GM18867 (cell line): Measurements from ENCODE around the gene STXBP1.

Experiments used
- ATAC-seq: cut with Tn5 transposase; IDR thresholded peaks from one replicate; pipeline ENCODE4 v1.9.1; 2021; ENCODE audit warnings: mild to moderate bottlenecking, moderate library complexity; ENCODE audit not compliant: unreplicated experiment

STXBP1 gene

DNA sequence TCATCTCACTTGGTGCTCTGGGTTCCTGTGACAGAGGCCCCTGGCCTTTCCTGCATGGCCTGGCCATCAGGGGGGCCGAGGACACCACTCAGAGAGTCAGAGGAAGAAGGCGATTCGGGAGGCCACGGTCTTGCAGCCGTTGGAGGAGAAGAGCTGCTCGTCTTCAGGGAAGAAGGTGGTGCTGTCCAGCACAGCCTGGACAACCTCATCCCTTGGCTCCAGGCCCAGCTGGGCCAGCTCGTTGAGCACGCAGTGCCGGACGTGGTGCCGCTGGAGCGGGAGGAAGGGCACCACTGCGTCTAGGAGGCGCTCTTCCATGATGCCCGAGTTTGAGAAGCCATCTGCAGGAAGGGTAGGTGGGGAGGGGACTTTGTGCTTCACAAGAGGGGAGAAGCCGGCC lies 119.9 kb downstream of the STXBP1 start:
- no peak for ATAC-seq

DNA sequence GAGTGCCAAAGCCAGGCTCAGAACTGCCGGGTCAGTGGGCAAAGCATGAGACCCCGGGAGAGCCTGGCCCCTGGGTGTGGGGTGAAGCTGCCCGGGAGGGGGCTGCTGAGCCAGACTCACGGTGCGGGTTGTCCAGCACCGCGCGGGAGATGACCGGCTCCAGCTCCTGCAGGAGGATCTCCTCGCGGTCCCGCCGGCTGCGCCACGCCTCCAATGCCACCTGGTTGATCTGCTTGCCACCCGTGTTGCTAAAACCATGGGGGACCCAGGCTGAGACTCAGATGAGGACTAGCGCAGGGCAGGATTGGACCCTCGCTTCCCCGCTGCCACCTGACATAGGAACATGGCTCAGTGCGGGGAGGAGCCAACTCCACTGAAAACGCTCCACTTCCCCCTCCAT lies 120.4 kb downstream of the STXBP1 start:
- no peak for ATAC-seq

DNA sequence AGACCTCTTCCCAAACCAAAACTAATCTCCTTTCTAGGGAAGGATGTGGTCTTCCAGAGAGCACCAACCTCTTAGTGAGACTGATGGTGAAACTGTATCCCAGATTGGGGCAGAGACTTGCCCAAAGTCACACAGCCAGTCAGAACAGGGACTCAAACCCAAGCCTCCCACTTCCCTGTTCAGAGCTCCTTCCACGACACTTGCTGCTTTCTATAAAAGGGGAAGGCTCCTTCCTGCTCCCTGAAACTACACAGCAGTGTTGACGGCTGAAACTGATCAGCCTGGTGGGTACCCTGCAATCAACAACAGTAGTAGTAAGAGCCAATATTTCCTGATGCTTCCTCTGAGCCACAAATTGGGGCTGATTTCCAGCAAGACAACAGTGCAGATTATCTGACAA lies 121.5 kb downstream of the STXBP1 start:
- ATAC-seq = no peak

DNA sequence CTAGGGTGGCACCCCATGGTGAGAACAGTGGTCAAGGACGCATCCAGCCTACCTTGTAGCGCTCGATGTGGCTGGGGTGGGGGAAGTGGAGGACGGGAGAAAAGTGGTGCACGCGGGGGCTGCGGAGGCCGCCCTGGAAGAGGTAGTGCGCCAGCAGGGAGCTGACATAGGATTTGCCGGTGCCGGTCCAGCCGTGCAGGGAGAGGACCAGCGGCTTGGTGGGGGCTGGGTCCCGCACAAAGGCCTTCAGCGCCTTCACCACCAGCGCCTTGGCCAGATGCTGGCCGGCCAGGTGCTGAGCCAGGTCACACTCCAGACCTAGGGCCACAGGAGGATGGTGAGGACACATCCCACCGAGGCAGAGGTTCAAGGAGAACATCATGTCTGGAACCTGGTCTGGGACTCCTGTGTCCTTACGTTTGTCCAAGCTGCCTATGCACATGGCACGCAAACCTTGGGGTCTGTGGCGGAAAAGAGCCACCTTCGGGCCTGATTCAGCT lies 122.2 kb downstream of the STXBP1 start:
- no peak for ATAC-seq

DNA sequence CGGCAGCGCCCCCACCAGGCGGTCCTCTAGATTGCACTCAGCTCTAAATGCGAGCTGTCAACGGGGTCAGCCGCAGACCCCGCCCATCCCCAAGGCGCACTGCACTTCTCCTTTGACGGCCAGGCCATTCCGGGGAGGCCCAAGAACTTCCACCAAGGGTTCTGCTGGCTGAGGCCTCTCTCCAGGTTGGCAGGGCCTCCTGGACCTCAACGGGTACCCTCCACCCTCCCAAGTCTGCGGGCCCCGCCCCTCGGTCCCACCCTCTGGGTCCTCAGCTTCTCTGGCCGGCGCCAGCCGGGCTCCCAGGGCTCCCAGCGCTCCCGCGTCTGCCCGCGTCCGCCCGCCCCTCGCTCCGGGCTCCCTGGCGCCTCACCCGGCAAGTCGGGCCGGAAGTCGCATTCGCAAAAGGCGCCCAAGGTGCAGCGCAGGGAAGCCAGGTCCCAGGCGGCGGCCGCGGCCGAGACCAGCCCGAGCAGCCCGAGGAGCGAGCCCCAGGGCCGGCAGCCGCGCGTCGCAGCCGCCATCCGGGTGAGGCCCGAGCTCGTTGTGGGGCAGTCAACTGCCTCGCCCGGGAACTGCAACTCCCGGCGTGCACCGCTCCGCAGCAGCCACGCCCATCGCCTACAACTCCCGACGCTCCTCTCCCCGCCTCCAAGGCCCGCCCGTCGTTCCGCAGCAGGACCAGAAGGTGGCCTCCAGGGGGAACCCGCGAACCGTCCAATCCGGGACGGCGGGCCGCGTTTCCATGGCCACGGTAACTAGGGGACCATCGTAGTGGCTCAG lies 122.9 kb downstream of the STXBP1 start, which contains the start of gene TOR2A:
Gene TOR2A, minus strand, starts transcription at position 548 of the 783 bp plus-strand sequence. Its CDS starts 24 bp downstream, at position 524.
- ATAC-seq = peak; percentile 84

DNA sequence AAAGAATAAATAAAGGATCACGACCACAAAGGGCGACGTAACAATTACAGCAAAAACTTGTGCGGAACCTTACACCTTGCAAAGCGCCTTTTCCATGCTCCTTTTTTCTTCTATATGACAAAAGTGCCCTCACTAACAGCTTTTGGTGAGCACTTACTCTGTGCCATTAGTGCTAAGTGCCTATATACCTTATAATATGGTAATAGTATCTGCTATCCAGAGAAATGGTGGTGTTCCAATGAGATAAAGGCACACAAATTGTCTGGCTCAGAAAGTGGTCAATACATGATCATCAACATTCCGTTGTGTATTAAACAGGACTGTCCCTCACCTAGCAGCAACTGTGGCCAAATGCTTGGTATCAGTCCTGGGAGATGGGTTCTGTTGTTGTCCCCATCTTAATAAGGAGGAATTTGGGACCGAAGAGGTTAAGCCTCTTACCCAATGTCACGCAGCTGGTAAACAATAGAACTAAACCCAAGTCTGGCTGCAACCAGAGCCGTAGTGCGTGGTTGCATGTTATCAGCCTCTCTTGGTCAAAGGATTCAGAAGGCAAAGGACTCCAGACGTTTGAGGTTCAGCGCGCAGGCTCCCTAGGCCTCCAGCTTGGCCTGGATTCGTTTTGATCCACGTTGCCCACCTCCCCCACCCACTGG lies 123.6 kb downstream of the STXBP1 start:
- ATAC-seq = no peak

DNA sequence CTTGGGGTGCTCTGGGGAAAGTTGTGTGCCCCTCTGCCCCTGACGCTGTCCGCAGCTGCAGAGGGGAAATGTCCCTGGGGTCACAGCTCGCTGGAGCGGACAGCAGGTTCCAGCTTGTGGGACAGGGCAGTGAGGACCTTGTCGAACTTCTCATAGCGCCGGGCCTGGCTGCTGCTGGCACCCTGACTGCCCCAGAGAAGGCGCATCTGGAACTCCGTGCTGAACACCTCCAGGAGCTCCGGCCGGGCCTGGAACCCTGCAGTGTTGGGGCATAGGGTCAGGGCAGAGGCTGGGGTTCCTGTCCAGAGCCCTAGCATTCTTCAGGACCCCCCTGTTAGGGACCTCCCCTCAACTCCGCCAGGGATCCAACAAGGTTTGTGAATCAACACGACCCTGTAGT lies 126.6 kb downstream of the STXBP1 start:
- no peak for ATAC-seq

DNA sequence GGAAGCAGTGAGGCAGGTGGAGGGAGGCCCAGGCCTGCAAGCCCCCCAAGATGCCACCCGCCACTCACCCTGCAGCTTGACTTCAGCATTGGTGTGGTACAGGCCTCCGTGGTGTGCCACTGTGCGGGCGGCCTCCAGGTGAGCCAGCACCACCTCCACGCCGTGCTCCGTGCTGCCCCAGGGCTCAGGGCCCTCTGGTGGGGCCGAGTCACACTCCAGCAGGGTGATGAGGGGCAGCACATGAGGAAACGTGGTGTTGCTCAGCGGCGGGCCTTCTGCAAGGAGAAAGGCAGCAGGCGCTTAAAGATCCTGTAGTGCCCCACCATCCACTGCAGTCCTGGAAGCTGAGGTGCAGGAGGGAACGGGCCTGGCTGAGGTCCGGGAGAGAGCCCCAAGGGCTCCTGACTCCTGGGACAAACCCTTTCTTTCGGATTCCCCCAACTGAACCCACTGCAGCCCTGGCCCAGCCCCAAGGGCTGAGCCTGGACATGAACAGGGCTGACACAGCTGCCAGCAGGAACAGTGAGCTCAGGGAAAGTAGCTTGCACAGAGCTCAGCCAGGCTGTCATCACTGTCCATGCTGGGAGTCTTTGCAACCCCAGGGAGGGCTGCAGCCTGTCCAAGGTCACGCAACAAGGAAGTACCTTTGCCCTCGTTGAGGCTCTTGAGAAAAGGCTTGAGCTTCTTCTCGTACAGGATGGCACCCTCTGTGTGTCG lies 127.7 kb downstream of the STXBP1 start:
- no peak for ATAC-seq

DNA sequence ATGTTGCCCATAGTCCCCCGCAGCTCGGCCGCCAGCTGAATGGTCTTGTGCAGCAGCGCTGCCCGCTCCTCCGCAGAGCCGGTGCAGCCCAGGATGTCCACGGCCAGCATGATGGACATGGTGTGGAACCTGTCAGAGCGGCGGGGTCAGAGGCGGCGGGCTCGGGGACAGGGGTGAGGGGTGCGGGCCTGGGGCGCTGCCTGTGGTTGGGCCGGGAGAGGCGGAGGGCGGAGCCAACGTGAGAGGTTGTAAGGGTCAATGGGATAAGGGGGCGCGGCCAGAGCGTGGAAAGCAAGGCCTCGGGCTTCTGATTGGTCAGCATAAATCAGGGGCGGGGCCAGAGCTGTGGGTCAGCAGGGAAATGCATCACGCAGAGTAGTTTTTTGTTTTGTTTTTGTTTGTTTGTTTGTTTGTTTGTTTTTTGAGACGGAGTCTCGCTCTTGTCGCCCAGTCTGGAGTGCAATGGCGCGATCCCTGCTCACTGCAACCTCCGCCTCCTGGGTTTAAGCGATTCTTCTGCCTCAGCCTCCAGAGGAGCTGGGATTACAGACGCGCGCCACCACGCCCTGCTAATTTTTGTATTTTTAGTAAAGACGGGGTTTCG lies 129.9 kb downstream of the STXBP1 start:
- ATAC-seq = no peak
